Stimulated activated CD4-positive, alpha-beta T cell treated with anti-CD3 and anti-CD28 coated beads, Interleukin-1b, Interleukin-23, amount 100 ng/mL, for 48 hours (primary cell): ENCODE data around the gene NCOA3.
A peak's percentile ranks its signal among the peaks of the same experiment; 100 is the strongest.

Experiments
- DNase-seq: peaks from one replicate; pipeline ENCODE4 v3.0.0-alpha.2; 2020

Gene NCOA3

GRCh38 chr20:47605673-47606413 is 104.2 kb downstream of the NCOA3 start:
- no peak for DNase-seq

- no peak for DNase-seq
Observed at GRCh38 chr20:47606414-47606982, 104.8 kb downstream of the NCOA3 start.

GRCh38 chr20:47606983-47607613 is 105.4 kb downstream of the NCOA3 start:
- DNase-seq, result no peak

GRCh38 chr20:47609001-47609400 is 107.3 kb downstream of the NCOA3 start:
- DNase-seq, result no peak

- peak; percentile 81 for DNase-seq
Observed at GRCh38 chr20:47610247-47610944, 108.7 kb downstream of the NCOA3 start.

GRCh38 chr20:47610945-47611250 is 109.2 kb downstream of the NCOA3 start:
- no peak for DNase-seq

GRCh38 chr20:47611785-47612184 is 110.1 kb downstream of the NCOA3 start:
- DNase-seq, result no peak

GRCh38 chr20:47612670-47613069 is 111.0 kb downstream of the NCOA3 start:
- DNase-seq, result no peak

GRCh38 chr20:47614703-47615309 is 113.1 kb downstream of the NCOA3 start:
- no peak for DNase-seq

- DNase-seq, result no peak
Observed at GRCh38 chr20:47618479-47618878, 116.8 kb downstream of the NCOA3 start.

- DNase-seq, result no peak
Observed at GRCh38 chr20:47620808-47621805, 119.4 kb downstream of the NCOA3 start.

- no peak for DNase-seq
Observed at GRCh38 chr20:47622118-47622665, 120.5 kb downstream of the NCOA3 start.

GRCh38 chr20:47623206-47623605 is 121.5 kb downstream of the NCOA3 start:
- DNase-seq, result no peak

- DNase-seq, result no peak
Observed at GRCh38 chr20:47627540-47627939, 125.9 kb downstream of the NCOA3 start.

GRCh38 chr20:47629907-47630306 is 128.2 kb downstream of the NCOA3 start:
- DNase-seq, result no peak

GRCh38 chr20:47631078-47631477 is 129.4 kb downstream of the NCOA3 start:
- DNase-seq, result no peak

GRCh38 chr20:47635256-47635655 is 133.6 kb downstream of the NCOA3 start:
- no peak for DNase-seq

- no peak for DNase-seq
Observed at GRCh38 chr20:47638851-47639250, 137.2 kb downstream of the NCOA3 start.

GRCh38 chr20:47642118-47642517 is 140.4 kb downstream of the NCOA3 start:
- no peak for DNase-seq

GRCh38 chr20:47642624-47643023 is 140.9 kb downstream of the NCOA3 start:
- no peak for DNase-seq

GRCh38 chr20:47645632-47646031 is 143.9 kb downstream of the NCOA3 start:
- no peak for DNase-seq

GRCh38 chr20:47647994-47648393 is 146.3 kb downstream of the NCOA3 start:
- no peak for DNase-seq
